GM12801 (cell line): Measurements from ENCODE around the gene OR2G2.

Source experiments
- CTCF ChIP-seq: IDR thresholded peaks from one replicate; pipeline ENCODE4 v1.5.1; 2011; ENCODE audit warnings: control low read depth; ENCODE audit not compliant: insufficient read length; ENCODE audit errors: extremely low read depth

Gene OR2G2, protein sequence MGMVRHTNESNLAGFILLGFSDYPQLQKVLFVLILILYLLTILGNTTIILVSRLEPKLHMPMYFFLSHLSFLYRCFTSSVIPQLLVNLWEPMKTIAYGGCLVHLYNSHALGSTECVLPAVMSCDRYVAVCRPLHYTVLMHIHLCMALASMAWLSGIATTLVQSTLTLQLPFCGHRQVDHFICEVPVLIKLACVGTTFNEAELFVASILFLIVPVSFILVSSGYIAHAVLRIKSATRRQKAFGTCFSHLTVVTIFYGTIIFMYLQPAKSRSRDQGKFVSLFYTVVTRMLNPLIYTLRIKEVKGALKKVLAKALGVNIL

DNA sequence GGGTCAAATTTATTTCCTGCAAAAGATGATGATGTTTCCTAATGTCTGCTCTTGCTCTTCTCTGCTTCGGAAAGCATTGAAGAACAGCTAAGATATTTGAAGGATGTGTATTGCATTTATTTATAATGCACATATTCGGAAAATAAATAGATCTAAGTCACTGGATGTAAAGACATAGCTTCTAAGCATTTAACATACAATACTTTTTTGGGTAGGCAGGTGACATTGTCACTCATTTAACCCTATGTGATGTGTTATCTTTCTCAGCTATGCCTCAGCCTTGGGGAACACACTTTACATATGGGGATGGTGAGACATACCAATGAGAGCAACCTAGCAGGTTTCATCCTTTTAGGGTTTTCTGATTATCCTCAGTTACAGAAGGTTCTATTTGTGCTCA is at the start of gene OR2G2:
TSS of gene OR2G2 (plus strand) at position 301 of the 400 bp plus-strand sequence. CDS start at position 301, 0 bp downstream.
- no peak for TF ChIP-seq CTCF

DNA sequence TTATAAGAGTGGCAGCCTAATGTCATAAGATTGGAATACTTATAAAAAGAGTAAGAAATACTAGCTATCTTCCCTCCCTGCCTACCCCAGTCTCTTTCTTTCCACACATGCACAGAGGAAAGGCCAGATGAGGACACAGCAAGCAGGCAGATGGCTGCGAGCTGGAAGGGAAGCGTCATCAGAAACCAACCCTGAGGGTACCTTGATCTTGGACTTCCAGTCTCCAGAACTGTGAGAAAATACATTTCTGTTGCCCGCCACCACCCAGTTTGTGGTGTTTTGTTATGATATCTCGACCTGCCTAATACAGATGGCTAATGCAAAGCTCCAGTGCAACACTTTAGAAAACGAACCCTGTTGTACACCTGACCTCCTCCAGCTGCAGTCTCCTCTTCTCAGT is 49.6 kb upstream of the OR2G2 start:
- TF ChIP-seq CTCF = no peak

GRCh38 chr1:247539215-247539614 is 48.9 kb upstream of the OR2G2 start:
- no peak for TF ChIP-seq CTCF

DNA sequence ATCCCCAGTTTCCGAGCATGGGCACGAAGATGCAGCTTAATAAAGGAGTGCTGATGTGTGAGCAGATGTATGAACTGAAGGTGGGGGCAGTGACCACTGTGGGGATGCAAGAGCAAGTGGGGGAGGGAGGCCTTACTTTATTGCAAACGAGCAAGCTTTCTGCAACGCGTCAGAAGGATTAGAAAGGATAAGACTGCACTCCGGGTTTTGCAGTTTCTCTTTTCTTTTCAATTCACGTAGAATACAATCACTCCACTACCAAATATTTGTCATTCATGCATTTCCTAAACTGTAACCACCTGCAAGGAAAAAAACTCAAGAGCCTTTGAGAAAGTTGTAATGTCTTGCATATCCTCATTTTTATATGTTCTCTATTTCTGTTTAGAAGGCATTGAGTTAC is 47.6 kb upstream of the OR2G2 start:
- TF ChIP-seq CTCF = no peak

DNA sequence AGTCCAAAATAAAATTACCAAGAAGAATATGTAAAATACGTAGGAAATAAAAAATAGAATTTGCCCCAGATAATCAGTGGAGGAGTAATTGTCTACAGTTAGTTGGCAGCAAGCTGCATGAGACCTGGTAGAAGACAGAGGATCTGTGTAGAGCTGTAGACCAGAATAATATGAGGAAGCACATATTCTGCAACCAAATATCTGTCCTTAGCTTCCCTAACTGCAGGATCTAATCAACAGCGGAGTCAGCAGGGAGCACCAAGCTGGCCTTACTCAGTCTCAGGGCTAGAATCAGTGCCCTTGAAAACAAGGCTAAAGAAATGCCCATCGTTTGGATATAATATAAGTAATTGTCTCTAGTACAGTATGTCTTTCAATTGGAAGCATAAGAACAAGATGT is 45.3 kb upstream of the OR2G2 start:
- no peak for TF ChIP-seq CTCF

DNA sequence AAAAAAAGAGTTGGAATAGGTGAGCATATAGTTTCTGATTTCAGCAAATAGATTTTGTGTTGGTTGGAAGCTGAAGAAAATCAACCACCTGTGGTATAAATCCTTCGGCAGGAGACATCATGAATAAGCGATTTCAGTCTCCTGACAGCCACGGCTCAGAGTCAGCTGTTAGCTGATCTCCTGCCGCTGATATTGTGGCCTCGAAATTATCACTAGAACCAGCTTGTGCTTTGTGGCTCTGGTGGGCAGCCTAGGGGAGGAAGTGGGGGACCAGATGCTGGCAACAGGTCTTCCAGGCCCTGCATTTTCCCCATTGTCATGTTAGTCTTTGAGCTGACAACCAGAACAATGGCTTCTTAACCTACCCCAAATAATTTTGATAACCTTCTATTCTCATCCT is 40.1 kb upstream of the OR2G2 start:
- TF ChIP-seq CTCF = no peak

DNA sequence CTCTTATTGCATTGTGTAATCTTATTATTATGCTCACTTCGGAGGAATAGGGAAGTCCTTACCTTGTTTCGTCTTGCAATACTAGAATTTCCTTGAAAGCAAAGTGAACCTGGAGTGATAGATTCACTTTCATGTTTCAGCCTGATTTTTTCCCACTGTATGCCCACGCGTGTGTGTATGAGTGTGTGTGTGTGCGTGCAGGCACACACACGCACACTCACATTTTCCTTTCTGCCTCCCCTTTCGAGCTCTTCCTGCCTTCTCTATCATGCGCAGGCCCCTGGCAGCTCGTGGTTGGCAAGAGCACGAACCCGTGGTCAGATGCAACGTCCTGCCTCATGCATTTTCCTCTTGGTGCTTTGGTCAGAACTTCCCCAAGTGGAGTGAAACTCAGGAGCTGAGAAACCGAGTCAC is 39.4 kb upstream of the OR2G2 start, which contains the start of gene GCSAML:
TSS of gene GCSAML (plus strand) at position 366 of the 414 bp plus-strand sequence. CDS start 58 bp downstream, outside the sequence.
- TF ChIP-seq CTCF = no peak

GRCh38 chr1:247551721-247552120 is 36.4 kb upstream of the OR2G2 start:
- no peak for TF ChIP-seq CTCF
